Esophagus (tissue), 2 donors: ENCODE results near the gene CENPB. TPM values are rescaled to one million over a fixed set of nuclear protein-coding genes. Genes with fewer than 3 reads are reported as not detected.

Source experiments
- H3K27ac ChIP-seq, 2 donors: one replicate each; pipeline ENCODE4 v1.5.1; 2013; ENCODE audit warnings: low read depth in 2 of 2, mild to moderate bottlenecking in 2 of 2, inconsistent platforms in 1 of 2, low read length in 1 of 2, moderate library complexity in 1 of 2
- H3K27me3 ChIP-seq, 2 donors: one replicate each; pipeline ENCODE4 v1.6.1; 2013; ENCODE audit warnings: low read length in 2 of 2, control low read depth in 1 of 2, mild to moderate bottlenecking in 1 of 2; ENCODE audit not compliant: insufficient read depth in 2 of 2, control insufficient read depth in 1 of 2
- H3K36me3 ChIP-seq, 2 donors: one replicate each; pipeline ENCODE4 v1.6.1; 2013; ENCODE audit warnings: low read length in 1 of 2; ENCODE audit not compliant: control insufficient read depth in 2 of 2, insufficient read depth in 2 of 2
- H3K4me1 ChIP-seq, 2 donors: one replicate each; pipeline ENCODE4 v1.6.1; 2013; ENCODE audit warnings: low read length in 1 of 2; ENCODE audit not compliant: control insufficient read depth in 2 of 2, insufficient read depth in 2 of 2
- H3K4me3 ChIP-seq, 2 donors: one replicate each; pipeline ENCODE4 v1.5.1; 2013; ENCODE audit warnings: low read length in 2 of 2, mild to moderate bottlenecking in 2 of 2, low read depth in 1 of 2, moderate library complexity in 1 of 2
- H3K9me3 ChIP-seq, 2 donors: one replicate each; pipeline ENCODE4 v1.6.1; 2013; ENCODE audit warnings: mild to moderate bottlenecking in 2 of 2, low read depth in 1 of 2, low read length in 1 of 2, moderate library complexity in 1 of 2; ENCODE audit not compliant: control insufficient read depth in 2 of 2, insufficient read depth in 1 of 2
- WGBS, 2 donors: extraction: QIAGEN DNeasy Blood & Tissue Kit; methylation state at CpG; one replicate each; pipeline ENCODE4 v1.1.7; 2013; 5-methylcytosine and 5-hydroxymethylcytosine counted together
- polyA plus RNA-seq, 2 donors: library from polyadenylated mRNA; stranded (reverse); fragments of 200-250 nt; gene quantifications; one replicate each; pipeline ENCODE4 v1.2.3, GENCODE V29; 2013
- donor health status: healthy with polysubstance abuse.
- donor health status: Bipolar disorder and iron deficiency.

CENPB gene
- polyA plus RNA-seq, 2 donors = 33.3 to 43.4 TPM

DNA sequence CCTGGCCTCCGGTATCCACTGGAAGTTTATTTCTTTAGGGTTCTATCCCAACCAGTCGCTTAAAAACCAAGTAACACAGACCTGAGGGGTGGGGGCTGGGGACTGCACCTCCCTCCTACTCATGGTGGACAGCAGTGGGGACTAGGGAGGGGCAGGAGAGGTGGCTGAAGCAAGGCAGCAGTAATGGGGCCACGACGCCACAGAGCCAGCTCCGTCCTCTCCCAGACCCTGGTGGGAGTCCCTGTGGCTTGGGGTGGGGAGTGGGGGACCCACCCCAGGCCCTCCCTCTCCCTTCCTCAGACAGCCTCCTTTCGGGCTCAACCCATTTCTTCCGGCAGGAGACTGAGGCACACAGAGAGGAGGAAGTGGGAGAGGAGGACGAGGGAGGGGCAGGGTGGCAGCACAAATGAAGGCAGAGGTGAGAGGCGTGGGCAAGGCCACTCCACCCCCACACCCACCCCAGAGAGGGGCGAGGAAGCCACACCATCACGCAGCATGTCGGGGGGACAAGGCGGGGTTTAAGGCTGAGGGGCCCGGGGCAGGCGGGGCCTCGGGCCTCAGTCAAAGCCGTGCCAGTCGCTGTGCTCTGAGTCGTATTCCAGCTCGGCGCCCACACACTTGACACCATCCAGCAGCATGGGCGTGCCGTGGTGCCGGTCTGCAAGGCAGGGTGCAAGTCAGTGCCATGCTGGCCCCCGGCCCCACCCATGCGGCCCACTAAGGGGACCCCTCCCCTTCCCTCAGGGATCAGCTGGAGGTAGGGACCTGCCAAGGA is 32.9 kb downstream of the CENPB start:
- Histone ChIP-seq H3K27ac (no peak overlapping the region), H3K36me3 (peaks cover 0 to 6% of the 10 kb centered on the region in 2 donors), H3K4me3 (no peak overlapping the region), H3K9me3 (no peaks in the 10 kb centered on the region), H3K27me3 (peaks cover 0 to 3% of the 10 kb centered on the region in 2 donors), H3K4me1 (peaks cover 4 to 24% of the 10 kb centered on the region in 2 donors)
- WGBS, 2 donors = 72 to 80% methylated on average over 24 to 26 of the region's 26 CpGs

DNA sequence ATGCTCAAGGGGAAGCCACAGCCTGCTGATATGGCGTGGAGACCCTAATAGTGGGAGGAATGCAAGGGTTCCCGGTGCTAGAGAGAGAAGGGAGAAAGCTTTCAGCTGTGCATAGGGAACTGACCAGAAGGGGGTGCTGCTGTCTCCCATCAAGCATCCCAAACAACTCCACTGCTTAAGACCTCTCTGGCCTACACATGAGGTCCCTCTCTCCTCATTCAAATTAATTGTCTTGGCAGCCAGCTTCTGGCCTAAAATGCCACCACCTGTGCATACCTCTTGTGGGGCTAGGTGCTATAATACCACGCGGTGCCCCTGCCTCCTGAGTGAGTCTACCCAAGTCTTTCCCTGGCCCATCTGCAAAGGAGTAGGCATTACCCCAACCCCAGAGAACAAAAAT is 33.4 kb downstream of the CENPB start:
- peaks cover 0 to 3% of the 10 kb centered on the region in 2 donors for H3K27me3 ChIP-seq
- WGBS, 2 donors = 43 to 51% methylated on average over 4 of the region's 4 CpGs
- no peak overlapping the region for H3K27ac ChIP-seq
- no peak overlapping the region for H3K4me3 ChIP-seq
- H3K4me1 ChIP-seq = peaks cover 4 to 21% of the 10 kb centered on the region in 2 donors
- H3K9me3 ChIP-seq = no peaks in the 10 kb centered on the region
- peaks cover 0 to 4% of the 10 kb centered on the region in 2 donors for H3K36me3 ChIP-seq

DNA sequence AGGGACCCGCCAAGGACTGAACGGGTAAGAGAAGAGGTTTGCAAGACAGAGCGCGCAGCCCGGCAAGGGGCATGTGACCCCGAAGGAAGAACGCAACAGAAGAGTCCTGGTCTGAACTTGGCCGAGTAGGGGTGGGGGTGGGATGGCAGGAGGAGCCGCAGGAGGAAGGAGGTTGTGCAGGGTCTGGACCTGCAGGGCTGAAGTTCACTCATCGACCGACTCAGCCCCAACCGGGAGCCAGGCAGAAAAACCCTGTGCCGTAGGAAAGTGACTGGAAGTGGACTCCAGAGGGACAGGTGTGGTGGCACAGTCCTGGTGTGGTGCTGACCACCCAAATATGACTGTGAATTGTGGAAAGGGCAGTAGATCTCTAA is 34.2 kb downstream of the CENPB start:
- 26 to 36% methylated on average over 13 of the region's 13 CpGs for WGBS, 2 donors
- Histone ChIP-seq H3K4me3 (peak overlapping the region; percentile 23 to 36), H3K27ac (no peak overlapping the region), H3K9me3 (no peaks in the 10 kb centered on the region), H3K36me3 (peaks cover 0 to 3% of the 10 kb centered on the region in 2 donors), H3K27me3 (peaks cover 0 to 3% of the 10 kb centered on the region in 2 donors), H3K4me1 (peaks cover 4 to 21% of the 10 kb centered on the region in 2 donors)

DNA sequence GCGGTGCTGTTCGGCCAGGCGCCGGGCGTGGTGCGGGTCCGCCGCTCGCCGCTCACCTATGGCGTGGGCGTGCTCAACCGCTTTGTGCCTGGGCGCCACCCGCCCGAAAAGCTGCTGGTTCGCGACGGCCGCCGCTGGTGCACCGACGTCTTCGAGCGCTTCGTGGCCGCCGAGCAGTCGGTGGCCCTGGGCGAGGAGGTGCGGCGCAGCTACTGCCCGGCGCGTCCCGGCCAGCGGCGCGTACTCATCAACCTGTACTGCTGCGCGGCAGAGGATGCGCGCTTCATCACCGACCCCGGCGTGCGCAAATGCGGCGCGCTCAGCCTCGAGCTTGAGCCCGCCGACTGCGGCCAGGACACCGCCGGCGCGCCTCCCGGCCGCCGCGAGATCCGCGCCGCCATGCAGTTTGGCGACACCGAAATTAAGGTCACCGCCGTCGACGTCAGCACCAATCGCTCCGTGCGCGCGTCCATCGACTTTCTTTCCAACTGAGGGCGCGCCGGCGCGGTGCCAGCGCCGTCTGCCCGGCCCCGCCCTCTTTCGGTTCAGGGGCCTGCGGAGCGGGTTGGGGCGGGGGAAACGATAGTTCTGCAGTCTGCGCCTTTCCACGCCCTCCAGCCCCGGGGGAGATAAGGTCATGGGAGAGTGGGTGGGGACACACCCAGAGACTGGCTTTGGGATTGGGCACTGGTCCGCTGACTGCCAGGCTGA is 34.7 kb downstream of the CENPB start:
- peak overlapping the region; percentile 23 to 36 for H3K4me3 ChIP-seq
- WGBS, 2 donors = 37 to 44% methylated on average over 85 to 95 of the region's 95 CpGs
- no peak overlapping the region for H3K27ac ChIP-seq
- H3K9me3 ChIP-seq = no peaks in the 10 kb centered on the region
- peaks cover 0 to 3% of the 10 kb centered on the region in 2 donors for H3K27me3 ChIP-seq
- H3K36me3 ChIP-seq = peaks cover 0 to 3% of the 10 kb centered on the region in 2 donors
- H3K4me1 ChIP-seq = peaks cover 4 to 21% of the 10 kb centered on the region in 2 donors

DNA sequence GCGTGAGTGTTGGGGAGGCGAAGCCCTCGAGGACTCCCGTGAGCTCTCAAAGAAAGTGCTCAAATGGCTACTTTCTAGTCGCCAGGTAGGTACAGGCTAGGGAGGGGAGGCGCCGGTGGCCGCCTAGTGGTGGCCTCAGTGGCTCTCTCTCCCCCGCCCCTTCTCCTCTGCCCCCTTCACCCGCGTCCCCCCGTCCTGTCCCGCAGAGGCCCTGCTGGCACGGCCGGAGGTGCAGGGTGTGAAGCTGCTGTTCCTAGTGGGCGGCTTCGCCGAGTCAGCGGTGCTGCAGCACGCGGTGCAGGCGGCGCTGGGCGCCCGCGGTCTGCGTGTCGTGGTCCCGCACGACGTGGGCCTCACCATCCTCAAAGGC is 35.2 kb downstream of the CENPB start:
- H3K4me3 ChIP-seq = peak overlapping the region; percentile 23 to 36
- peaks cover 4 to 21% of the 10 kb centered on the region in 2 donors for H3K4me1 ChIP-seq
- H3K27me3 ChIP-seq = peaks cover 0 to 3% of the 10 kb centered on the region in 2 donors
- no peak overlapping the region for H3K27ac ChIP-seq
- 58 to 66% methylated on average over 26 to 31 of the region's 31 CpGs for WGBS, 2 donors
- H3K36me3 ChIP-seq = peaks cover 0 to 3% of the 10 kb centered on the region in 2 donors
- H3K9me3 ChIP-seq = no peaks in the 10 kb centered on the region

DNA sequence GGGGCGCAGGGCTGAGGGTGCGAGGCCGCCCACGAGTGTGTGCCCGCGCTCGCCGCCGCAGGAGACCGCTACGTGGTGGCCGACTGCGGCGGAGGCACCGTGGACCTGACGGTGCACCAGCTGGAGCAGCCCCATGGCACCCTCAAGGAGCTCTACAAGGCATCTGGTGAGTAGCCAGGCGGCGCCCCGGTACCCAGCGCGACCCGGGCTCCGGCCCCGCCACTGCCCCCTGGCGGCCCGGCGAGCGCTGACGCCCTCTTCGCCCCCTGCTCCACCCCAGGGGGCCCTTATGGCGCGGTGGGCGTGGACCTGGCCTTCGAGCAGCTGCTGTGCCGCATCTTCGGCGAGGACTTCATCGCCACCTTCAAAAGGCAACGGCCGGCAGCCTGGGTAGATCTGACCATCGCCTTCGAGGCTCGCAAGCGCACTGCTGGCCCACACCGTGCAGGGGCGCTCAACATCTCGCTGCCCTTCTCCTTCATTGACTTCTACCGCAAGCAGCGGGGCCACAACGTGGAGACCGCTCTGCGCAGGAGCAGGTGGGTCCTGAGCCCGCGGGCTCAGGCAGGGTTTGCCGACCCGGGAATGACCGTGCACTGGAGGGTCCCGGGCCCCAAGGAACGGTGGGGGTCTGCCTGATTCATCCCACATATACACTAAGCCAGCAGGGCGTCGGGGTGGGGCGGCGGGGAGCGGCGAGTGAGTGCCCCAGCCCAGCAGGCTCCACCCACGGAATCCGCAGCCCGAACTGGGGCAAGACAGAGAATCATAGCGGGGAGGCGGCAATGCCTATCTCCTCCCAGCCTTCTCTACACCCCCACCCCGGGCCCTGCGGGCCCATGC is 36.6 kb downstream of the CENPB start:
- H3K27me3 ChIP-seq = peaks cover 0 to 3% of the 10 kb centered on the region in 2 donors
- H3K4me3 ChIP-seq = no peak overlapping the region
- no peak overlapping the region for H3K27ac ChIP-seq
- H3K36me3 ChIP-seq = no peaks in the 10 kb centered on the region
- H3K9me3 ChIP-seq = no peaks in the 10 kb centered on the region
- H3K4me1 ChIP-seq = peaks cover 4 to 21% of the 10 kb centered on the region in 2 donors
- WGBS, 2 donors = 43 to 46% methylated on average over 66 to 72 of the region's 72 CpGs

DNA sequence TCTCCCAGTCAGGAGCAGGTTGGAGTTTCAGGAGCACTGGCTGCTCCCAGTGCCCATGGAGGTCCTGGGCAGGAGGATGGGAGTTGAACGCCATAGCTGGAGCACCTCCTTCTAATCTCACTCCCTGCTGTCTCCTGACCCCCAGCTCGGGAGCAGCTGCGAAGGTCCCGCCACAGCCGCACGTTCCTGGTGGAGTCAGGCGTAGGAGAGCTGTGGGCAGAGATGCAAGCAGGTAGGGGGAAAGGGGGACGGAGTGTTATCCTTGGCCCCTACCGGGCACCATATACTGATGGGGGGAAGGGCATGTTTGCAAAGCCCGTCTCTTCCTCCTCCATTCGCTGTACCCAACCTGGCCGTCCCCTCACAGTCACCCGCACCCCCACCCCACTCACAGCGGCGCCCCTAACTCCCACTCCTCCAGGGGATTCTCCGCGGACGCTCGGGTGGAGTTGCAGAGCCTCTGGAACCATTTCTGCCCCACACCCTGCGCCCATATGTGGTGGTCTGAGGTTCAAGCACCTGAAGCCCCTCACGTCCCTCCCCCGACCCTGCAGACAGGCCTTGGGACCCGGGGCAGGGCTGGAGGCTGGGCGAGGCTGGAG is 37.4 kb downstream of the CENPB start:
- WGBS, 2 donors = 72 to 73% methylated on average over 22 to 24 of the region's 24 CpGs
- Histone ChIP-seq H3K27ac (no peak overlapping the region), H3K27me3 (peaks cover 0 to 3% of the 10 kb centered on the region in 2 donors), H3K9me3 (no peaks in the 10 kb centered on the region), H3K36me3 (no peaks in the 10 kb centered on the region), H3K4me3 (no peak overlapping the region), H3K4me1 (peaks cover 4 to 23% of the 10 kb centered on the region in 2 donors)

DNA sequence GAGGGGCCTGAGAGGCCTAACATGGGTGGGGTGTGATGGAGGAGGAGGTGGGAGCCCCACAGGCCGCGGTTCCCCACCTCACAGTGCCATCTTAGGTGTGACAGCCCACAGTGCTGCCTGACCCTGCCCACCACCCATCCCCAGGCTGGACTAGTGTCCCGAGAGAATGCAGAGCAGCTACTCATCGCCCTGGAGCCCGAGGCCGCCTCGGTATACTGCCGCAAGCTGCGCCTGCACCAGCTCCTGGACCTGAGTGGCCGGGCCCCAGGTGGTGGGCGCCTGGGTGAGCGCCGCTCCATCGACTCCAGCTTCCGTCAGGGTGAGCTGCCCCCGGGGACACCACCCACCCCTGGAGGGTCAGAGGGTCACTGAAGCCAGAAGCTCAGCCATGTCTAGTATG is 38.5 kb downstream of the CENPB start:
- Histone ChIP-seq H3K36me3 (no peaks in the 10 kb centered on the region), H3K27me3 (peaks cover 0 to 3% of the 10 kb centered on the region in 2 donors), H3K27ac (no peak overlapping the region), H3K9me3 (no peaks in the 10 kb centered on the region), H3K4me3 (no peak overlapping the region), H3K4me1 (peaks cover 4 to 23% of the 10 kb centered on the region in 2 donors)
- 89 to 92% methylated on average over 16 of the region's 16 CpGs for WGBS, 2 donors

DNA sequence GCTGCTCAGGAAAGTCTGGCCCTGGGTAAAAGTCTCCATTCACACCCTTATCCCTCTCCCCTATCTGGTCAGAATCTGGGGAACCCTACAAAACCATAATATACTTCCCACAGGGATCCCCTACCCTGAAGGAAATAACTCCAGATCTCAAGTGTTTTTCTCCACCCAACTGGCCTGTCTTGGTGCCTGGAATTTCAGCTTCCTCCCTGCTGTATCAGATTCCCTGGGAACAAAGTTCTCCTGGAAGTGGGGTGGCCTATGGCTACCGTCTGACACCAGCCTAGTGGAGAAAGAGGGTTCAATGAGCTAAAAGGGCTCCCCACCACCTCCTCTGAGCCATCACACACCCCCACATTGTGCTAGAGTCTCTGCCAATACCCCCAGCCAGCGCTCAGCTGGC is 39.1 kb downstream of the CENPB start:
- no peaks in the 10 kb centered on the region for H3K9me3 ChIP-seq
- peaks cover 0 to 3% of the 10 kb centered on the region in 2 donors for H3K27me3 ChIP-seq
- no peak overlapping the region for H3K4me3 ChIP-seq
- no peak overlapping the region for H3K27ac ChIP-seq
- H3K4me1 ChIP-seq = peaks cover 4 to 20% of the 10 kb centered on the region in 2 donors
- WGBS, 2 donors = 68 to 83% methylated on average over 2 of the region's 2 CpGs
- H3K36me3 ChIP-seq = no peaks in the 10 kb centered on the region
